IPS-20b (cell line): ENCODE data around the gene GNB5.
"Not testable (repeated sequence)": the region's sequence is repeated elsewhere in the genome, so short reads cannot be mapped to it uniquely, and the experiment has no call there.

Source experiments
- H3K27ac ChIP-seq: one replicate; pipeline ENCODE4 v1.5.1; 2013; ENCODE audit warnings: low read length
- H3K27me3 ChIP-seq: 2 replicates; pipeline ENCODE4 v1.6.1; 2013; ENCODE audit warnings: mild to moderate bottlenecking, low read length, inconsistent platforms; ENCODE audit not compliant: insufficient read depth
- H3K36me3 ChIP-seq: 2 replicates; pipeline ENCODE4 v1.6.1; 2013; ENCODE audit warnings: low read depth, mild to moderate bottlenecking, inconsistent platforms, low read length, moderate library complexity; ENCODE audit not compliant: insufficient read depth
- H3K4me1 ChIP-seq: 2 replicates; pipeline ENCODE4 v1.6.1; 2013; ENCODE audit warnings: mild to moderate bottlenecking, control low read depth, inconsistent platforms, low read length, moderate library complexity; ENCODE audit not compliant: insufficient read depth
- H3K4me3 ChIP-seq: 2 replicates; pipeline ENCODE4 v1.5.1; 2013; ENCODE audit warnings: mild to moderate bottlenecking, low read length, inconsistent platforms
- H3K9ac ChIP-seq: 2 replicates; pipeline ENCODE4 v1.6.1; 2013; ENCODE audit warnings: low read depth, mild to moderate bottlenecking, inconsistent platforms, low read length, moderate library complexity
- H3K9me3 ChIP-seq: 2 replicates; pipeline ENCODE4 v1.6.1; 2013; ENCODE audit warnings: mild to moderate bottlenecking, low read depth, low read length, inconsistent platforms; ENCODE audit not compliant: insufficient read depth

GNB5 gene

GRCh38 chr15:52093539-52094510, 97.4 kb downstream of the GNB5 start:
- Histone ChIP-seq H3K4me3 (no peak overlapping the region), H3K36me3 (no peaks in the 10 kb centered on the region), H3K27me3 (no peaks in the 10 kb centered on the region), H3K27ac (no peak overlapping the region), H3K9ac (no peak overlapping the region), H3K9me3 (peaks cover 6% of the 10 kb centered on the region; the same call in 1 of the 2 replicates), H3K4me1 (no peaks in the 10 kb centered on the region)

- H3K27ac ChIP-seq, result no peak overlapping the region
- no peak overlapping the region for H3K9ac ChIP-seq
- H3K4me3 ChIP-seq, result no peak overlapping the region
These were observed 98.0 kb downstream of the GNB5 start for GRCh38 chr15:52093167-52093538.

GRCh38 chr15:52090193-52090592, 101.0 kb downstream of the GNB5 start:
- Histone ChIP-seq H3K9me3 (peaks cover 6% of the 10 kb centered on the region; the same call in 1 of the 2 replicates), H3K27me3 (no peaks in the 10 kb centered on the region), H3K27ac (no peak overlapping the region), H3K9ac (no peak overlapping the region), H3K4me3 (no peak overlapping the region), H3K36me3 (no peaks in the 10 kb centered on the region), H3K4me1 (no peaks in the 10 kb centered on the region)

More at GRCh38 chr15:52093167-52093538, 98.0 kb downstream of the GNB5 start:
- H3K27me3 ChIP-seq, result no peaks in the 10 kb centered on the region
- H3K36me3 ChIP-seq, result no peaks in the 10 kb centered on the region
- no peaks in the 10 kb centered on the region for H3K4me1 ChIP-seq
- peaks cover 6% of the 10 kb centered on the region; the same call in 1 of the 2 replicates for H3K9me3 ChIP-seq

GRCh38 chr15:52086011-52086786, 105.0 kb downstream of the GNB5 start:
- H3K27ac ChIP-seq, result no peak overlapping the region
- H3K36me3 ChIP-seq, result no peaks in the 10 kb centered on the region
- H3K9me3 ChIP-seq, result peaks cover 6% of the 10 kb centered on the region; the same call in 1 of the 2 replicates
- no peaks in the 10 kb centered on the region for H3K4me1 ChIP-seq
- no peak overlapping the region for H3K4me3 ChIP-seq
- H3K27me3 ChIP-seq, result no peaks in the 10 kb centered on the region
- no peak overlapping the region for H3K9ac ChIP-seq

GRCh38 chr15:52085299-52085698, 105.9 kb downstream of the GNB5 start:
- Histone ChIP-seq H3K27me3 (no peaks in the 10 kb centered on the region), H3K27ac (no peak overlapping the region), H3K4me1 (no peaks in the 10 kb centered on the region)

GRCh38 chr15:52083603-52084002, 107.6 kb downstream of the GNB5 start:
- Histone ChIP-seq H3K4me1 (no peaks in the 10 kb centered on the region), H3K4me3 (no peak overlapping the region), H3K27me3 (no peaks in the 10 kb centered on the region), H3K9ac (no peak overlapping the region), H3K9me3 (no peaks in the 10 kb centered on the region), H3K36me3 (no peaks in the 10 kb centered on the region), H3K27ac (no peak overlapping the region)

More at GRCh38 chr15:52085299-52085698, 105.9 kb downstream of the GNB5 start:
- H3K4me3 ChIP-seq, result no peak overlapping the region
- H3K36me3 ChIP-seq, result no peaks in the 10 kb centered on the region
- H3K9ac ChIP-seq, result no peak overlapping the region
- peaks cover 2% of the 10 kb centered on the region; the same call in 1 of the 2 replicates for H3K9me3 ChIP-seq

- not testable (repeated sequence) for H3K36me3 ChIP-seq, H3K9me3 ChIP-seq, H3K9ac ChIP-seq, H3K4me3 ChIP-seq, H3K4me1 ChIP-seq, H3K27me3 ChIP-seq, H3K27ac ChIP-seq
These were observed 108.2 kb downstream of the GNB5 start for GRCh38 chr15:52083037-52083359.

GRCh38 chr15:52082197-52083036, 108.8 kb downstream of the GNB5 start:
- Histone ChIP-seq H3K9me3 (no peaks in the 10 kb centered on the region), H3K36me3 (no peaks in the 10 kb centered on the region), H3K27ac (no peak overlapping the region), H3K4me3 (no peak overlapping the region), H3K27me3 (no peaks in the 10 kb centered on the region), H3K4me1 (no peaks in the 10 kb centered on the region), H3K9ac (no peak overlapping the region)

- Histone ChIP-seq H3K9me3 (no peaks in the 10 kb centered on the region), H3K36me3 (no peaks in the 10 kb centered on the region), H3K27me3 (no peaks in the 10 kb centered on the region), H3K9ac (no peak overlapping the region), H3K4me3 (no peak overlapping the region), H3K4me1 (no peaks in the 10 kb centered on the region), H3K27ac (no peak overlapping the region)
These were observed 110.3 kb downstream of the GNB5 start for GRCh38 chr15:52080706-52081392.

- Histone ChIP-seq H3K27ac (no peak overlapping the region), H3K9me3 (no peaks in the 10 kb centered on the region), H3K36me3 (no peaks in the 10 kb centered on the region), H3K4me1 (no peaks in the 10 kb centered on the region), H3K9ac (no peak overlapping the region), H3K27me3 (no peaks in the 10 kb centered on the region), H3K4me3 (no peak overlapping the region)
These were observed 111.2 kb downstream of the GNB5 start for GRCh38 chr15:52080031-52080430.
